ENCODE data around the gene NEU1. TPM values are rescaled to one million over a fixed set of nuclear protein-coding genes. Genes with fewer than 3 reads are reported as not detected.
"Not testable (repeated sequence)": the region's sequence is repeated elsewhere in the genome, so short reads cannot be mapped to it uniquely, and the experiment has no call there.

The NEU1 gene
- total RNA-seq, 1 donor from 2014 or later, result 22.2 TPM

- no peaks in the 10 kb centered on the region for H3K27me3 Mint-ChIP-seq
- DNase-seq, result peak; percentile 88
Observed at GRCh38 chr6:31821301-31822035, 41.2 kb downstream of the NEU1 start.

DNA sequence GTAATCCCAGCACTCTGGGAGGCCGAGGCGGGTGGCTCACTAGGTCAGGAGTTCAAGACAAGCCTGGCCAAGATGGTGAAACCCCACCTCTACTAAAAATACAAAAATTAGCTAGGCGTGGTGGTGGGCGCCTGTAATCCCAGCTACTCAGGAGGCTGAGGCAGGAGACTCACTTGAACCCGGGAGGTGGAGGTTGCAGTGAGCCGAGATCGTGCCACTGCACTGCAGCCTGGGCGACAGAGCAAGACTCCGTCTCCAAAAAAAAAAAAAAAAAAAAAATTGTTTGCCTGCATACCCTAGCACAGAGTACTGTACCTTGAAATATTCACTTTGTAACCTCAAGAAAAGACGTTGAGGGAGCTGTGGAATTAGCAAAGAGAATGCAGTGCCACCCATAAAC is 42.2 kb downstream of the NEU1 start:
- intact Hi-C loops (cut with micrococcal nuclease), result loop anchor here (10.0 kb wide), 2 partner anchors 246 to 326 kb away; partner anchors contain the start of genes LTA, MICB and TNF
- peaks cover 14% of the 10 kb centered on the region for H3K36me3 Mint-ChIP-seq (ENCODE audit: low read depth)
- H3K27me3 Mint-ChIP-seq, H3K27ac Mint-ChIP-seq, DNase-seq, H3K9me3 Mint-ChIP-seq: not testable (repeated sequence)
- peak overlapping the region; percentile 90 for H3K4me3 Mint-ChIP-seq
- H3K4me1 Mint-ChIP-seq, result peaks cover 47% of the 10 kb centered on the region

More at GRCh38 chr6:31821301-31822035, 41.2 kb downstream of the NEU1 start:
- intact Hi-C loops (cut with micrococcal nuclease), result loop anchor here (10.0 kb wide), 2 partner anchors 247 to 327 kb away; partner anchors contain the start of genes LTA, MICB and TNF
- H3K27ac Mint-ChIP-seq, result peak overlapping the region; percentile 95
- H3K36me3 Mint-ChIP-seq (ENCODE audit: low read depth), result peaks cover 14% of the 10 kb centered on the region
- H3K4me3 Mint-ChIP-seq, result peak overlapping the region; percentile 90
- H3K9me3 Mint-ChIP-seq, result no peaks in the 10 kb centered on the region
- H3K4me1 Mint-ChIP-seq, result peaks cover 49% of the 10 kb centered on the region

GRCh38 chr6:31819871-31820299 is 42.7 kb downstream of the NEU1 start:
- peak overlapping the region; percentile 31 for H3K27ac Mint-ChIP-seq
- DNase-seq, result no peak
- no peaks in the 10 kb centered on the region for H3K9me3 Mint-ChIP-seq
- peaks cover 14% of the 10 kb centered on the region for H3K36me3 Mint-ChIP-seq (ENCODE audit: low read depth)
- H3K27me3 Mint-ChIP-seq, result no peaks in the 10 kb centered on the region
- peak overlapping the region; percentile 54 for H3K4me3 Mint-ChIP-seq
- H3K4me1 Mint-ChIP-seq, result peaks cover 45% of the 10 kb centered on the region
- intact Hi-C loops (cut with micrococcal nuclease), result loop anchor here (10.0 kb wide), 2 partner anchors 245 to 325 kb away; partner anchors contain the start of genes LTA, MICB and TNF

DNA sequence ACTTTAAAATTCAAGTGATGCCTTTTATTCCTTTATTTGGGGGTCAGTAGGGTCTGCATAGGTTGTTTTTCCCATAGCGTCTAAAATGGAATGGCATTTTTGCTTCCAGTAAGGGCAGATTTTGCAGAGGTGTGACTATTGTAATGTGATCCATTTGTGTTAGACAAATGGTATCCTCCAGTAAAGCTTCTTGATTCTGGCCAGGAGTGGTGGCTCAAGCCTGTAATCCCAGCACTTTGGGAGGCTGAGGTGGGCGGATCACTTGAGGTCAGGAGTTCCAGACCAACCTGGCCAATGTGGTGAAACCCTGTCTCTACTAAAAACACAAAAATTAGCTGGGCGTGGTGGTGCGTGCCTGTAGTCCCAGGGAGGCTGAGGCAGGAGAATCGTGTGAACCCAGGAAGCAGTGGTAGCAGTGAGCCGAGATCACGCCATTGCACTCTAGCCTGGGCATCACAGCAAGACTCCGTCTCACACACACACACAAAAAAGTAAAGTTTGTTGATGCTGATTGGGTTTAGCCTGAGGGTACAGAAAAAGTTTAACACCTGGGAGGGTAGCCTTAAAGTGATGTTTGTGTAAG is 44.6 kb downstream of the NEU1 start:
- Mint-ChIP-seq H3K4me3 (peak overlapping the region; percentile 99), H3K36me3 (ENCODE audit: low read depth) (peaks cover 14% of the 10 kb centered on the region), H3K4me1 (peaks cover 53% of the 10 kb centered on the region), H3K27ac (peak overlapping the region; percentile 96)
- intact Hi-C loops (cut with micrococcal nuclease); H3K9me3 Mint-ChIP-seq; H3K27me3 Mint-ChIP-seq: not testable (repeated sequence)
- DNase-seq, result peak; percentile 75

DNA sequence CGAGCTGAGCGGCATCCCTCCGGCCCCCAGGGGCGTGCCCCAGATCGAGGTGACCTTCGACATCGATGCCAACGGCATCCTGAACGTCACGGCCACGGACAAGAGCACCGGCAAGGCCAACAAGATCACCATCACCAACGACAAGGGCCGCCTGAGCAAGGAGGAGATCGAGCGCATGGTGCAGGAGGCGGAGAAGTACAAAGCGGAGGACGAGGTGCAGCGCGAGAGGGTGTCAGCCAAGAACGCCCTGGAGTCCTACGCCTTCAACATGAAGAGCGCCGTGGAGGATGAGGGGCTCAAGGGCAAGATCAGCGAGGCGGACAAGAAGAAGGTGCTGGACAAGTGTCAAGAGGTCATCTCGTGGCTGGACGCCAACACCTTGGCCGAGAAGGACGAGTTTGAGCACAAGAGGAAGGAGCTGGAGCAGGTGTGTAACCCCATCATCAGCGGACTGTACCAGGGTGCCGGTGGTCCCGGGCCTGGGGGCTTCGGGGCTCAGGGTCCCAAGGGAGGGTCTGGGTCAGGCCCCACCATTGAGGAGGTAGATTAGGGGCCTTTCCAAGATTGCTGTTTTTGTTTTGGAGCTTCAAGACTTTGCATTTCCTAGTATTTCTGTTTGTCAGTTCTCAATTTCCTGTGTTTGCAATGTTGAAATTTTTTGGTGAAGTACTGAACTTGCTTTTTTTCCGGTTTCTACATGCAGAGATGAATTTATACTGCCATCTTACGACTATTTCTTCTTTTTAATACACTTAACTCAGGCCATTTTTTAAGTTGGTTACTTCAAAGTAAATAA is 45.3 kb downstream of the NEU1 start:
- Mint-ChIP-seq H3K36me3 (ENCODE audit: low read depth) (peaks cover 14% of the 10 kb centered on the region), H3K27ac (peak overlapping the region; percentile 96), H3K4me3 (peak overlapping the region; percentile 99), H3K4me1 (peaks cover 53% of the 10 kb centered on the region)
- H3K27me3 Mint-ChIP-seq; H3K9me3 Mint-ChIP-seq; intact Hi-C loops (cut with micrococcal nuclease): not testable (repeated sequence)
- DNase-seq, result peak; percentile 83

GRCh38 chr6:31815025-31815838 is 47.4 kb downstream of the NEU1 start, which contains the start of the genes HSPA1A and HSPA1L:
Gene HSPA1A (plus strand): TSS chr6:31815543. CDS start chr6:31815757, 214 bp downstream.
Gene HSPA1L (minus strand): TSS chr6:31815283. CDS start chr6:31811972, 3,311 bp downstream.
- peaks cover 50% of the 10 kb centered on the region for H3K4me1 Mint-ChIP-seq
- peak; percentile 93 for DNase-seq
- peaks cover 21% of the 10 kb centered on the region for H3K36me3 Mint-ChIP-seq (ENCODE audit: low read depth)
- H3K27me3 Mint-ChIP-seq, result no peaks in the 10 kb centered on the region
- peak within 1 kb of the TSS; percentile 97 for H3K27ac Mint-ChIP-seq
- H3K4me3 Mint-ChIP-seq, result peak within 1 kb of the TSS; percentile 97
- intact Hi-C loops (cut with micrococcal nuclease), result loop anchor here (2.0 kb wide), 1 partner anchor 20 kb away; no protein-coding TSS in a partner anchor
- H3K9me3 Mint-ChIP-seq, result no peaks in the 10 kb centered on the region

DNA sequence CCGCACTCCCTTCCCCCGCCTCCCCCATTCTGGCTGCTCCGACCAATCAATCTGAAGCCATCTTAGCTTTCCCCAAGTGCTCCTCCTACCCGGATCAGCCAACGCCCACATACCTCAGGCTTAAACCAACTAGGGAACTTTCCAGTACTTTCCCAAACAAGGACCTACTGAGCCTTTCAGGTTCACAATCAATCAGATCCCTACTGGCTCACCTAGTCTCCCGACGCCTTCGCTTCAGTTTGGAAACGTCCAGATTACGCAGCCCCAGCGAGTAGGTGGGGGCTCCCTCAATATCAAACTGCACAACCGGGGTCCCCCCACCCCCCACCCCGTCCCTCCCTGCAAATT is 48.0 kb downstream of the NEU1 start:
- DNase-seq, result peak; percentile 93
- H3K4me3 Mint-ChIP-seq, result peak overlapping the region; percentile 97
- H3K27ac Mint-ChIP-seq, result peak overlapping the region; percentile 97
- H3K36me3 Mint-ChIP-seq (ENCODE audit: low read depth), result peaks cover 25% of the 10 kb centered on the region
- intact Hi-C loops (cut with micrococcal nuclease), result loop anchor here (2.0 to 5.0 kb wide), 2 partner anchors 20 to 37 kb away; partner anchors contain the start of gene VWA7
- H3K27me3 Mint-ChIP-seq, result no peaks in the 10 kb centered on the region
- peaks cover 46% of the 10 kb centered on the region for H3K4me1 Mint-ChIP-seq
- H3K9me3 Mint-ChIP-seq, result no peaks in the 10 kb centered on the region

- H3K27ac Mint-ChIP-seq, result peak overlapping the region; percentile 91
- H3K36me3 Mint-ChIP-seq (ENCODE audit: low read depth), result peaks cover 23% of the 10 kb centered on the region
- intact Hi-C loops (cut with micrococcal nuclease), result loop anchor here (2.0 to 5.0 kb wide), 2 partner anchors 19 to 36 kb away; partner anchors contain the start of genes VARS1 and VWA7
Observed at GRCh38 chr6:31813465-31813849, 49.2 kb downstream of the NEU1 start.

GRCh38 chr6:31811645-31812044 is 51.0 kb downstream of the NEU1 start:
- intact Hi-C loops (cut with micrococcal nuclease), result loop anchor here (2.0 to 5.0 kb wide), 2 partner anchors 17 to 34 kb away; partner anchors contain the start of genes VARS1 and VWA7
- H3K4me3 Mint-ChIP-seq, result no peak overlapping the region

More at GRCh38 chr6:31813465-31813849, 49.2 kb downstream of the NEU1 start:
- no peaks in the 10 kb centered on the region for H3K9me3 Mint-ChIP-seq
- peak overlapping the region; percentile 97 for H3K4me3 Mint-ChIP-seq
- DNase-seq, result no peak
- peaks cover 40% of the 10 kb centered on the region for H3K4me1 Mint-ChIP-seq
- H3K27me3 Mint-ChIP-seq, result no peaks in the 10 kb centered on the region

DNA sequence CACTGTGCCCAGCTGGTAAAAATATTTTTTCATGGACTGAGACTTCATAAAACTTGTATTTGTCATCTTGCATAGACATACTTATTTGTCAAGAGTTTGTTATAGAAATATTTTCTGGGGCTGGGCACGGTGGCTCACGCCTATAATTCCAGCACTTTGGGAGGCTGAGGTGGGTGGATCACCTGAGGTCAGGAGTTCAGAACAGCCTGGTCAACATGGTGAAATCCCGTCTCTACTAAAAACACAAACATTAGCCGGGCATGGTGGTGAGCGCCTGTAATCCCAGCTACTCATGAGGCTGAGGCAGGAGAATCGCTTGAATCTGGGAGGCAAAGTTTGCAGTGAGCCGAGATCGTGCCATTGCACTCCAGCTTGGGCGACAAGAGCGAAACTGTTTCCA is 54.0 kb downstream of the NEU1 start:
- H3K9me3 Mint-ChIP-seq; intact Hi-C loops (cut with micrococcal nuclease); DNase-seq; H3K4me3 Mint-ChIP-seq; H3K27ac Mint-ChIP-seq; H3K27me3 Mint-ChIP-seq: not testable (repeated sequence)
- Mint-ChIP-seq H3K36me3 (ENCODE audit: low read depth) (peaks cover 26% of the 10 kb centered on the region), H3K4me1 (peaks cover 33% of the 10 kb centered on the region)

More at GRCh38 chr6:31811645-31812044, 51.0 kb downstream of the NEU1 start:
- peaks cover 12% of the 10 kb centered on the region for H3K36me3 Mint-ChIP-seq (ENCODE audit: low read depth)
- H3K4me1 Mint-ChIP-seq, result peaks cover 35% of the 10 kb centered on the region
- no peaks in the 10 kb centered on the region for H3K9me3 Mint-ChIP-seq
- no peaks in the 10 kb centered on the region for H3K27me3 Mint-ChIP-seq
- DNase-seq, result no peak
- no peak overlapping the region for H3K27ac Mint-ChIP-seq
